Lung (tissue), 12 donors: ENCODE data around the gene TFCP2. TPM values are rescaled to one million over a fixed set of nuclear protein-coding genes. Genes with fewer than 3 reads are reported as not detected.
"Not testable (repeated sequence)": the region's sequence is repeated elsewhere in the genome, so short reads cannot be mapped to it uniquely, and the experiment has no call there.

ENCODE experiments used
- ATAC-seq: fragments of 200-7000 bp; cut with Tn5 transposase; one replicate; pipeline ENCODE4 v1.9.1; 2020; ENCODE audit warnings: moderate number of reproducible peaks; ENCODE audit not compliant: insufficient read depth, low FRiP score
- DNase-seq, 3 donors: peaks; one replicate each; pipeline ENCODE4 v3.0.0-alpha.2; 2013 to 2017
- H3K27ac ChIP-seq, 2 donors: one replicate each; pipeline ENCODE4 v1.5.1; 2013; ENCODE audit warnings: mild to moderate bottlenecking in 2 of 2, moderate library complexity in 2 of 2, control low read depth in 1 of 2, inconsistent platforms in 1 of 2, low read depth in 1 of 2, low read length in 1 of 2
- H3K27me3 ChIP-seq, 3 donors: one replicate each; pipeline ENCODE4 v1.5.1; 2013; ENCODE audit warnings: low read length in 2 of 3; ENCODE audit not compliant: control insufficient read depth in 3 of 3, insufficient read depth in 3 of 3
- H3K36me3 ChIP-seq, 4 donors: one replicate each; pipeline ENCODE4 v1.5.1; 2013; ENCODE audit warnings: low read length in 4 of 4, mild to moderate bottlenecking in 1 of 4, moderate library complexity in 1 of 4; ENCODE audit not compliant: control insufficient read depth in 4 of 4, insufficient read depth in 4 of 4
- H3K4me1 ChIP-seq, 5 donors: one replicate each; pipeline ENCODE4 v1.5.1; 2013; ENCODE audit warnings: low read length in 5 of 5, mild to moderate bottlenecking in 2 of 5, moderate library complexity in 1 of 5; ENCODE audit not compliant: control insufficient read depth in 5 of 5, insufficient read depth in 5 of 5
- H3K4me3 ChIP-seq: one replicate; pipeline ENCODE4 v1.5.1; 2013; ENCODE audit warnings: mild to moderate bottlenecking, control low read depth, moderate library complexity
- H3K9ac ChIP-seq, 2 donors: one replicate each; pipeline ENCODE4 v1.5.1; 2013; ENCODE audit warnings: low read length in 2 of 2, control low read depth in 1 of 2; ENCODE audit not compliant: insufficient read depth in 1 of 2
- H3K9me3 ChIP-seq, 4 donors: one replicate each; pipeline ENCODE4 v1.5.1; 2013; ENCODE audit warnings: low read length in 3 of 4, mild to moderate bottlenecking in 1 of 4, moderate library complexity in 1 of 4; ENCODE audit not compliant: control insufficient read depth in 4 of 4, insufficient read depth in 3 of 4
- CTCF ChIP-seq: IDR thresholded peaks from 2 replicates; pipeline ENCODE4 v1.5.1; 2012; ENCODE audit warnings: mild to moderate bottlenecking; ENCODE audit errors: control extremely low read depth, extremely low read depth
- WGBS, 2 donors: extraction: QIAGEN DNeasy Blood & Tissue Kit; methylation state at CpG; one replicate each; pipeline ENCODE4 v1.1.7; 2013; 5-methylcytosine and 5-hydroxymethylcytosine counted together
- polyA plus RNA-seq, 2 donors: library from polyadenylated mRNA; stranded (reverse); fragments of 200-250 nt; gene quantifications; one replicate each; pipeline ENCODE4 v1.2.1, GENCODE V29; 2013
- total RNA-seq, 2 donors: library from RNA; depleted of rRNA in 1 of 2; stranded (reverse); fragments of >200 nt in 1 of 2; gene quantifications; one replicate each; pipeline ENCODE4 v1.2.1, GENCODE V29; 2014 to 2021
- donor health status: control.
- donor health status: control.
- donor health status: Bipolar disorder and iron deficiency.
- donor health status: healthy.
- donor health status: DM: yes; HTN: yes; CAD: no.

Gene TFCP2
- total and polyA plus RNA-seq, 4 donors = 9.6 to 27.5 (median 19.0) TPM

- DNase-seq (no peak), ATAC-seq (no peak)
- Histone ChIP-seq H3K4me1 (peaks cover 2 to 21% (median 12%) of the 10 kb centered on the region in 5 donors), H3K9ac (no peak overlapping the region), H3K36me3 (peaks cover 0 to 4% (median 2%) of the 10 kb centered on the region in 4 donors), H3K27ac (no peak overlapping the region), H3K4me3 (no peak overlapping the region), H3K9me3 (no peaks in the 10 kb centered on the region), H3K27me3 (no peaks in the 10 kb centered on the region)
- 78 to 93% methylated on average over 3 to 4 of the region's 4 CpGs for WGBS, 2 donors
- TF ChIP-seq CTCF = no peak
These were observed 92.8 kb downstream of the TFCP2 start for GRCh38 chr12:51080136-51080535.

GRCh38 chr12:51078866-51079265 lies 94.1 kb downstream of the TFCP2 start:
- WGBS, 2 donors = 90 to 92% methylated on average over 6 of the region's 6 CpGs
- peaks cover 2 to 21% (median 12%) of the 10 kb centered on the region in 5 donors for H3K4me1 ChIP-seq
- H3K27me3 ChIP-seq, H3K9me3 ChIP-seq, ATAC-seq, DNase-seq, H3K4me3 ChIP-seq, H3K9ac ChIP-seq, H3K27ac ChIP-seq, H3K36me3 ChIP-seq: not testable (repeated sequence)

DNA sequence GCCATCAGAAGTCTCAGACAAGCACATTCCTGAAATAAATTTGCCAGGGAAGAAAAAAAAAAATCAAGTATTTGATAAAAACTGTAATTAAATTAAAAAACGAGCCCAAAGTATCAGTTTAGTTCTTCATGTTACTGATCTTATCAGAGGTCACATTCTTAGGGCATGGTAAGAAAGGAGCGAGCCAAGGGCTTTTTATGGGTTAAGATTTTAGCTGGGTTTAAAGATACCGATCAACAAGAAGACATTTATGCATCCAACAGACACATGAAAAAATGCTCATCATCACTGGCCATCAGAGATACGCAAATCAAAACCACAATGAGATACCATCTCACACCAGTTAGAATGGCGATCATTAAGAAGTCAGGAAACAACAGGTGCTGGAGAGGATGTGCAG lies 94.6 kb downstream of the TFCP2 start:
- not testable (repeated sequence) for DNase-seq, H3K36me3 ChIP-seq, H3K9me3 ChIP-seq, ATAC-seq, H3K4me3 ChIP-seq, H3K27ac ChIP-seq, H3K27me3 ChIP-seq, H3K9ac ChIP-seq
- WGBS, 2 donors = 52 to 70% methylated on average over 5 of the region's 5 CpGs
- H3K4me1 ChIP-seq = peaks cover 2 to 21% (median 12%) of the 10 kb centered on the region in 5 donors

- WGBS, 2 donors = 60 to 72% methylated on average over 5 of the region's 5 CpGs
- peak; percentile 46 for ATAC-seq
- Histone ChIP-seq H3K27ac (no peak overlapping the region), H3K36me3 (peaks cover 0 to 10% (median 5%) of the 10 kb centered on the region in 4 donors), H3K27me3 (no peaks in the 10 kb centered on the region), H3K4me3 (no peak overlapping the region), H3K9ac (no peak overlapping the region), H3K9me3 (no peaks in the 10 kb centered on the region), H3K4me1 (peaks cover 2 to 21% (median 12%) of the 10 kb centered on the region in 5 donors)
- DNase-seq = peak in 1 of 3 donors; percentile 21
- no peak for TF ChIP-seq CTCF
These were observed 95.0 kb downstream of the TFCP2 start for GRCh38 chr12:51077930-51078329.
